ENCODE data around the gene SLC27A1.

GRCh38 chr19:17538684-17539237, 68.4 kb downstream of the SLC27A1 start:
- TF ChIP-seq CTCF (IDR thresholded peaks at IDR 0.05; ENCODE audit: insufficient read depth, low read depth, low read length) (no peak), EZH2 (IDR thresholded peaks at IDR 0.05; ENCODE audit: insufficient read depth, low read length) (no peak)
